GM18861 (cell line): ENCODE results near the gene ZNG1E.
"Not testable (repeated sequence)": the region's sequence is repeated elsewhere in the genome, so short reads cannot be mapped to it uniquely, and the experiment has no call there.

Experiments
- ATAC-seq: cut with Tn5 transposase; IDR thresholded peaks from one replicate; pipeline ENCODE4 v1.9.1; 2021; ENCODE audit not compliant: unreplicated experiment

ZNG1E gene

DNA sequence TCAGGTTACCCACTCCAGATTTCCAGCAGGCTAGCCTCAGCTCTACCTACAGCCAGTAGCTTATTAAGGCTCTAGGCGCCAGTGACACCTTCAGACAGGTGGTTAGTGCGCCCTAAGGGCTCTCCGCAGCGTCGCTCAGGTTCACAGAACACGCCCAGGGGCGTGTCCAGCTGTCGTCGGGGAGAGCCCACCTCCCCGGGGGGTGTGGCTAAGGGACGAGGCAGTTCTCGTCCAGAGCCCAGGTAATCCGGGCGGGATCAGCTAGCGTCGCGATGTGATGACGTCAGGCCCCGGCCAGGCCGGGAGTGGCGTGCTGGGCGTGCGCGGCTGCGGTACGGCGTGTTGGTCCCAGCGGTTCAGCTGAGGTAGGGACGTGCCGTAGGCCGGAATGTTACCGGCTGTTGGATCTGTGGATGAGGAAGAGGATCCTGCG, at the start of gene ZNG1E:
ZNG1E (plus strand) TSS at position 340 of the 433 bp plus-strand sequence; CDS start at position 389, 49 bp downstream.
- ATAC-seq, result not testable (repeated sequence)

GRCh38 chr9:65673579-65673978, 2.1 kb upstream of the ZNG1E start:
- not testable (repeated sequence) for ATAC-seq

DNA sequence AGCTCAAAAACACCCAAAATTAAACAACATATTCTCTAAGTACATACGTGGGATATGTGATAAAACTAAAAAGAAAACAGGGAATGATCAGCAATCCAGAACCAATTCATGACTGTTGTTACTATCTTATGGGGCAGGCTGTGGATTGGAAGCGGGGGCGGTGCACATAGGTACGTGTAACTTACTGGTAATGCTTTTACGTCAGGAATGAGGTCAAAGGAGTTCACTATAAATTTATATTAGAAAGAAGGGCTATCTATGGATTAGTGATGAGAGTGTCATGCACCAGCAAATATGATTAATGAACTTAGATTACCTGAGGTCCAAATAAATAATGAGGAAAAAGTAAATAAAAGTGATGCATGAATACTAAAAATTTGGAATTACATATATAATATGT, 710 bp upstream of the ZNG1E start:
- ATAC-seq, result not testable (repeated sequence)

- not testable (repeated sequence) for ATAC-seq
Measured at GRCh38 chr9:65676389-65676788, 661 bp downstream of the ZNG1E start.

DNA sequence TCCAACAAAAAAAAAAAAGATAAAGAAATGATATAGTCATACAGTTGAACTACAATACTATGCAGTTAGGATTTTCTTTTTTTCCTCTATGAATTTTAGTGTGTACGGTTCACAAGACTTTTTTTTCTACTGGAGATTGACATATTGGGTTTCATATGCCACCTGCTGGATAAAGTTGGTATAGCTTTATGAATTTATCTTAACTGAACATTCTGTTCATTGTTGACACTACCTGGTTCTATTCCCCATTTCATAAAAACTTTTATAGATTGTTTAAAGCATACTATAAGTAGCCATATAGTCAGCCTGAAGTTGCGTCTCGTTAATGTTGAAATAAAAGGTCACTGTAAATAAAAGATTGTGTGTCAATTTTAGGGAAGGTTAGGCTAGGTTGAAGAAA, 2.8 kb downstream of the ZNG1E start:
- ATAC-seq, result not testable (repeated sequence)

- ATAC-seq, result not testable (repeated sequence)
Measured at GRCh38 chr9:65703550-65703949, 27.8 kb downstream of the ZNG1E start.

- ATAC-seq, result not testable (repeated sequence)
Measured at GRCh38 chr9:65714445-65714844, 38.7 kb downstream of the ZNG1E start.

- not testable (repeated sequence) for ATAC-seq
Measured at GRCh38 chr9:65737096-65737564, 61.4 kb downstream of the ZNG1E start, which contains the start of gene FOXD4L4. Gene FOXD4L4 (plus strand): TSS chr9:65737146. CDS start chr9:65737146, 0 bp downstream.

DNA sequence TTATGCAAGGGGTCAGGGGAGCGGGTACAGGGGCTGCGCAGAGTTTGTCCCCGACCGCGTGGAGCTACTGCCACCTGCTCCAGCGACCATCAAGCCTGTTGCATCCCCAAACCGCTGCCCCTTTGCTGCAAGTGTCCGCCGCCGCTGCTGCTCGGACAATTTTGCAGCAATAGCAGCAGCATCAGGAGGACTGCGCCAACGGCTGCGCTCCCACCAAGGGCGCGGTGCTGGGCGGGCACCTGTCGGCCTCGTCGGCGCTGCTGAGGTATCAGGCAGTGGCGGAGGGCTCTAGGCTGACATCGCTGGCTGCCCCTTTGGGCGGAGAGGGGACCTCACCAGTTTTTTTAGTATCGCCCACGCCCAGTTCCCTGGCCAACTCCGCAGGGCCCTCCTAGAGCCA, 62.4 kb downstream of the ZNG1E start:
- not testable (repeated sequence) for ATAC-seq
